Right lobe of liver (tissue), 6 donors: Measurements from ENCODE around the gene RNF135. TPM values are rescaled to one million over a fixed set of nuclear protein-coding genes. Genes with fewer than 3 reads are reported as not detected.
"Not testable (repeated sequence)": the region's sequence is repeated elsewhere in the genome, so short reads cannot be mapped to it uniquely, and the experiment has no call there.

Experiments used
- ATAC-seq, 4 donors: fragments of 200-7000 bp; cut with Tn5 transposase; one replicate each; pipeline ENCODE4 v1.9.1; 2020; ENCODE audit warnings: mild to moderate bottlenecking in 4 of 4, moderate library complexity in 4 of 4
- DNase-seq, 3 donors: peaks; one replicate each; pipeline ENCODE4 v3.0.0-alpha.2; 2020
- H3K27ac ChIP-seq, 3 donors: fragments of 200-600 bp; one replicate each; pipeline ENCODE4 v1.8.0; 2022
- H3K27me3 ChIP-seq, 2 donors: fragments of 200-600 bp; one replicate each; pipeline ENCODE4 v1.8.0; 2022
- H3K36me3 ChIP-seq, 4 donors: fragments of 200-600 bp; sonication (generic) in 1 of 4; one replicate each; pipeline versions ENCODE4 v1.5.1 to v1.8.0; 2017 to 2022; ENCODE audit warnings: control low read depth in 1 of 4
- H3K4me1 ChIP-seq, 4 donors: fragments of 200-600 bp; sonication (generic) in 1 of 4; one replicate each; pipeline versions ENCODE4 v1.5.1 to v1.8.0; 2017 to 2022; ENCODE audit warnings: control low read depth in 1 of 4
- H3K4me3 ChIP-seq, 3 donors: fragments of 200-600 bp; one replicate each; pipeline ENCODE4 v1.8.0; 2022
- H3K9me3 ChIP-seq, 4 donors: fragments of 200-600 bp; sonication (generic) in 1 of 4; one replicate each; pipeline versions ENCODE4 v1.5.1 to v1.8.0; 2017 to 2022; ENCODE audit warnings: control low read depth in 1 of 4
- POLR2A ChIP-seq: fragments of 450-650 bp; IDR thresholded peaks from one replicate; pipeline ENCODE4 v1.6.1; 2017; ENCODE audit warnings: antibody characterized with exemption, mild to moderate bottlenecking
- WGBS: methylation state at CpG from one replicate; pipeline ENCODE4 v1.1.6; 2018; ENCODE audit warnings: low coverage, low lambda C conversion rate; ENCODE audit not compliant: insufficient coverage; ENCODE audit errors: missing lambda C conversion rate; 5-methylcytosine and 5-hydroxymethylcytosine counted together
- intact Hi-C, 2 donors: fragments of 100-400 bp; cut with DNase I; formaldehyde crosslinking; loops; one replicate each; pipeline versions ENCODE4 v1.11.2 to v1.14.1; 2022
- total RNA-seq, 6 experiments: library from RNA; depleted of rRNA in 2 of 6; stranded (reverse); fragments of >200 nt in 2 of 6; fragmentation: NEBNext Ultra II Directional in 3 of 6; extraction: Animal tissue kit (Norgen Biotek cat#: 25700) in 3 of 6; gene quantifications; one replicate each; pipeline versions ENCODE4 v1.1.0 to v1.2.4, GENCODE V29; 2016 to 2023
- TF ChIP-seq, protein P1 (sequence below), 4 donors: fragments of 200-600 bp in 3 of 4; fragments of 450-650 bp in 1 of 4; IDR thresholded peaks; one replicate each; pipeline versions ENCODE4 v1.5.1 to v1.8.0; 2016 to 2022; ENCODE audit warnings: antibody characterized with exemption in 4 of 4, mild to moderate bottlenecking in 2 of 4
- donor health status: DM: no; HTN: yes; CAD: no.
- donor health status: DM: no; HTN: no; CAD: no.
- donor health status: DM: no; HTN: no; CAD: no.
- donor health status: DM: no; HTN: yes; CAD: no.
- donor health status: DM: no; HTN: yes; CAD: no.

RNF135 gene
- total RNA-seq, 6 experiments from 2014 or later = 3.7 to 6.1 (median 4.6) TPM

DNA sequence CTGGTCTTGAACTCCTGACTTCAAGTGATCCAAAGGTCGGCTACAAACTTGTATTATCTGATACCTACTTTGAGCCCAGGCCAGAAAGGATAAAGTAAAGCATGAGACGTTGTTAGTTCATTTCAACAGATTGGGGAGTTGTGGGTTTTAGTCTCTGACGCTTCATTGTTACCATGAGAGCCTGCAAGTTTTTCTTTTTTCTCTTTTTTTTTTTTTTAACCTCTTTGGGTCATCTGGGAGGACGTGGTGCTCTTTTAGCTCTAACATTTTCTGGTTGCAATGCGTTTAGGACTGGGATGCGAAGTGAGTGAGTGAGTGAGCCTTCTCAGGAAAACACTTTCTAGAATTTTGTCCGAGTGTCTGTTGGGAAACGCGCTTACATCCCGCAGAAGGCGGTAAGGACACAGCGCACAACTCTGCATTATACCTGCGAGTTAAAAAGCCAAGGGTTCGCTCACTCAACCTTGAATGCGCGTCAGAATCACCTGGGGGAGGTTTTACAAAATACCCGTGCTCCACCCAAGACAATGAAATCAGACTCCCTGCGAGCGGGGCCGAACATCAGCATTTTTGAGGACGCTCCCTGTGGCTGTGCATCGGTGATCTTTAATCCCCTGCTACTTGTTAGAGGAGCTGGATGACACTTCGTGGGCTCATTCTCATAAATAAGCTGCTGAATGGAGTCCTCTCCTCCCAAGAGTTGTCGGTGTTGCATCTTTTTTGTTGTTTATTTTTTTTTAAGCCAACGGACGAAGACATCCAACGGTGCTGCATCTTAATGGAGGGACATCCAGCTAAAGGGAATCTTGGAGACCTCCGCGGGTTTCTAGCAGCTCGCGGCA is 629 bp upstream of the RNF135 start:
- 16% methylated on average over 23 of the region's 31 CpGs for WGBS
- Histone ChIP-seq H3K4me1 (peaks cover 0 to 12% (median 0%) of the 10 kb centered on the region in 4 donors), H3K9me3 (no peaks in the 10 kb centered on the region), H3K36me3 (no peaks in the 10 kb centered on the region), H3K4me3 (peak overlapping the region; percentile 52 to 57 (median 54)), H3K27me3 (no peaks in the 10 kb centered on the region), H3K27ac (peak overlapping the region; percentile 60 to 92 (median 79))
- no peak for ATAC-seq
- intact Hi-C loops = no loop called here
- peak in 1 of 3 donors; percentile 47 for DNase-seq
- TF ChIP-seq, protein P1, sequence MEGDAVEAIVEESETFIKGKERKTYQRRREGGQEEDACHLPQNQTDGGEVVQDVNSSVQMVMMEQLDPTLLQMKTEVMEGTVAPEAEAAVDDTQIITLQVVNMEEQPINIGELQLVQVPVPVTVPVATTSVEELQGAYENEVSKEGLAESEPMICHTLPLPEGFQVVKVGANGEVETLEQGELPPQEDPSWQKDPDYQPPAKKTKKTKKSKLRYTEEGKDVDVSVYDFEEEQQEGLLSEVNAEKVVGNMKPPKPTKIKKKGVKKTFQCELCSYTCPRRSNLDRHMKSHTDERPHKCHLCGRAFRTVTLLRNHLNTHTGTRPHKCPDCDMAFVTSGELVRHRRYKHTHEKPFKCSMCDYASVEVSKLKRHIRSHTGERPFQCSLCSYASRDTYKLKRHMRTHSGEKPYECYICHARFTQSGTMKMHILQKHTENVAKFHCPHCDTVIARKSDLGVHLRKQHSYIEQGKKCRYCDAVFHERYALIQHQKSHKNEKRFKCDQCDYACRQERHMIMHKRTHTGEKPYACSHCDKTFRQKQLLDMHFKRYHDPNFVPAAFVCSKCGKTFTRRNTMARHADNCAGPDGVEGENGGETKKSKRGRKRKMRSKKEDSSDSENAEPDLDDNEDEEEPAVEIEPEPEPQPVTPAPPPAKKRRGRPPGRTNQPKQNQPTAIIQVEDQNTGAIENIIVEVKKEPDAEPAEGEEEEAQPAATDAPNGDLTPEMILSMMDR (IDR thresholded peaks at IDR 0.05) = no peak
- TF ChIP-seq POLR2A = no peak

DNA sequence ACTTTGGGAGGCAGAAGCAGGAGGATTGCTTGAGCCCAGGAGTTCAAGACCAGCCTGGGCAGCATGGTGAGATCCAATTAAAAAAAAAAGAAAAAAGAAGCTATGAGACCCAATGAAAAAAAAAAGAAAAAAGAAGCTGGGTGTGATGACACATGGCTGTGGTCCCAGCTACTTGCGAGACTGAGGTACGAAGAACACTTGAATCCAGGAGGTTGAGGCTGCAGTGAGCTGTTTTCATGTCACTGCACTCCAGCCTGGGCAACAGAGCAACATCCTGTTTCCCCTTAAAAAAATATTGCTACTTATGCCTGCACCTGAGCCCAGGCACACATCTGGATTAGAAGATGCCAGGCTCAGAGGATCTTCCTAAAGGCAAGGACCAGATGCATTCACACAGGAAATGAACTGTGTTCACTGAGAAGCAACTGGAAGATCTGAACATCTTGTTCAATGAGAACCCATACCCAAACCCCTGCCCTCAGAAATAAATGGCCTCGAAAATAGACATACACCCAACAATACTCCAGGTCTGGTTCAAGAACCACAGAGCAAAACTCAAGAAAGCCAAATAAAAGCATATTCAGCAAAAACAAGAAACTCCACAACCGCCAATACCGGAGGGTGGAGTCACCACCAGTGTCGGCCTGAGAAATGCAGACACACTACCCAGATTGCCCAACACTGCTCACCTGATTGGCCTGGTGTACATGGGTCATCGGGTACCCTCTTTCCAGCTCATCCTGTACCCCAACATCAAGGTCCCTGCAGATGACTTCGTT is 4.4 kb downstream of the RNF135 start:
- WGBS = 80% methylated on average over 8 of the region's 8 CpGs

DNA sequence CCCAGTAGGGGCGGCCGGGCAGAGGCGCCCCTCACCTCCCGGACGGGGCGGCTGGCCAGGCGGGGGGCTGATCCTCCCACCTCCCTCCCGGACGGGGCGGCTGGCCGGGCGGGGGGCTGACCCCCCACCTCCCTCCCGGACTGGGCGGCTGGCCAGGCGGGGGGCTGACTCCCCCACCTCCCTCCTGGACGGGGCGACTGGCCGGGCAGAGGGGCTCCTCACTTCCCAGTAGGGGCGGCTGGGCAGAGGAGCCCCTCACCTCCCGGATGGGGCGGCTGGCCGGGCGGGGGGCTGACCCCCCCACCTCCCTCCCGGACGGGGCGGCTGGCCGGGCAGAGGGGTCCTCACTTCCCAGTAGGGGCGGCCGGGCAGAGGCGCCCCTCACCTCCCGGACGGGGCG is 9.1 kb downstream of the RNF135 start:
- H3K36me3 ChIP-seq, DNase-seq, H3K9me3 ChIP-seq, H3K27me3 ChIP-seq, intact Hi-C loops, H3K4me1 ChIP-seq, ATAC-seq, H3K4me3 ChIP-seq, H3K27ac ChIP-seq: not testable (repeated sequence)
- no CpG with 5 or more reads among the region's 33 CpGs for WGBS

More for the DNA sequence above, 4.4 kb downstream of the RNF135 start:
- Histone ChIP-seq H3K9me3 (no peaks in the 10 kb centered on the region), H3K27me3 (no peaks in the 10 kb centered on the region), H3K27ac (no peak overlapping the region), H3K4me1 (peaks cover 0 to 12% (median 0%) of the 10 kb centered on the region in 4 donors), H3K4me3 (no peak overlapping the region), H3K36me3 (no peaks in the 10 kb centered on the region)
- TF ChIP-seq, protein P1 (IDR thresholded peaks at IDR 0.05) = no peak
- no peak for TF ChIP-seq POLR2A
- intact Hi-C loops = no loop called here
- ATAC-seq (no peak), DNase-seq (peak in 1 of 3 donors; percentile 39)

DNA sequence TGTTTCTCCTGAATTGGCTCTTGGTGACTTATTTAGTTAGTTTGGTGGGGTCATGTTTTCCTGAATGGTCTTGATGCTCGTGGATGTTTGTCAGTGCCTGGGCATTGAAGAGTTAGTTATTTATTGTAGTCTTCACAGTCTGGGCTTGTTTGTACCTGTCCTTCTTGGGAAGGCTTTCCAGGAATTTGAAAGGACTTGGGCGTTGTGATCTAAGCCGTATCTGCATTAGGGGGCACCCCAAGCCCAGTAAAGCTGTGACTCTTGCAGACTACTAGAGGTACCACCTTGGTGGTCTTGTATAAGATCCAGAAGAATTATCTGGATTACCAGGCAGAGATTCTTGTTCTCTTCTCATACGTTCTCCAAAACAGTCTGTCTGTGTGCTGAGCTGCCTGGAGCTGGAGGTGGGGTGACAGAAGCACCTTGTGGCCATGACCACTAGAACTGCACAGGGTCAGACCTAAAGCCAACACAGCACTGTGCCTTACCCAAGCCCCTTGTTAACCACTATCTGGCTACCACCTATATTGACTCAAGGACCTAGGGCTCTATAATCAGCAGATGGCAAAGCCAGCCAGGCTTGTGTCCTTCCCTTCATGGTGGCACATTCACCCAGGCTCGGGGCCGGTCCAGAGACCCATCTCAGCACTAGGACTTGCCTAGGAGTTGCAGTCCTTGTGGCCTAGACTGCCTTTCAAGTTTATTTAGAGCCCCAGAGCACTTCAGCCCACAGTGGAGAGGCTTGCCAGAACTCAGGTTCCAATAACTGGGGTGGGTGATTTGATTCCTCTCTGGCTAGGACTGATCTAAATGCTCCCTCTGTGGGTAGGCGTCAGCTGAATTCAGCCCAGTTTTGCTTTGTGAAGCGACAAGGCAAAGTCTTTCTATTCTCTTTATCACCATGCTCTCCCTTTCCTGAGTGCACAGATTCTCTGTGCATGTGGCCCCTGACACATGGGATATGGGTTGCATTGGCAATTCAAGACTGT is 11.0 kb downstream of the RNF135 start:
- WGBS = 76% methylated on average over 5 of the region's 8 CpGs
- Histone ChIP-seq H3K27me3 (no peaks in the 10 kb centered on the region), H3K9me3 (no peaks in the 10 kb centered on the region), H3K27ac (no peak overlapping the region), H3K4me3 (no peak overlapping the region), H3K36me3 (no peaks in the 10 kb centered on the region), H3K4me1 (no peaks in the 10 kb centered on the region)
- ATAC-seq (peak in 1 of 4 donors; percentile 14), DNase-seq (no peak)
- intact Hi-C loops = no loop called here
- TF ChIP-seq POLR2A = no peak
- TF ChIP-seq, protein P1 (IDR thresholded peaks at IDR 0.05) = no peak
